Measurements from ENCODE around the gene NAB2. TPM values are rescaled to one million over a fixed set of nuclear protein-coding genes. Genes with fewer than 3 reads are reported as not detected.

NAB2 gene
- total RNA-seq, 1 experiment from 2014 or later: 17.4 TPM

DNA sequence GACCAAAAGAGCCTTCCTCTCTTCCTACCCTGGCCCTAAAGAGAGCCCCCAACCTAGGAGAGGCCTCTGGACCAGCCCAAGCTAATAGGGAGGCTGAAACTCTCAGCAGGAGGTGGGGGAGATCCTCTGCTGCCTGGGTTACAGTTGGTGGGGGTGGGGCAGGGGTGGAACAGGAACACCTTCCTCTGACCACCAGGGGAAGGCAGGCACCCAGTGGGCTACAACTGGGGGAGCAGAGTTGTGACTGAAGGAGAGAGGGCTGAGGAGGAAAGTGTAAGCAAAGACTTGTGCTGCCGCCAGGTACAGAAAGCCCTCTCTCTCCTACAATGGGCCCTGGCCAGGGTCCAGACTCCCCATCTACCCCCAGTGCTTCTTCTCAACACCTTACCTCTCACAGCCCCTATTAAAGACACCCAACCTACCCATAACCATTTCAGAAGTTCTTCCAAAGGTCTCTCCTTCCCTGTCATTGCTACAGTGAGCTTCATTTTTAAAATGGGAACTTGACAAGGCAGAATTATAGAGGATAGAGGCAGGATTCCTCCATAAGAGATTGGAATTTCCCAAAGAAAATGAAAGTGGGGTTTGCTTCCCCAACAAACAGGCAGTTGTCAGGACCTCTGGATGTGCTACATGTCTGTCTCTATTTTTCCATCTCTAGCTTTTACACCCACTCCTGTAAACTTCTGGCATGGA, 40.3 kb upstream of the NAB2 start:
- CTCF ChIA-PET: interaction anchor here (0.5 kb wide), 1 partner anchor 15 kb away, joined by 3 read pairs; no protein-coding TSS in a partner anchor
- Histone ChIP-seq H2AFZ (ENCODE audit: low read length) (no peak overlapping the region), H3K4me2 (ENCODE audit: low read length) (no peak overlapping the region), H3F3A (ENCODE audit: low read length, unreplicated experiment) (no peaks in the 10 kb centered on the region), H3K27me3 (ENCODE audit: low read length) (peaks cover 21% of the 10 kb centered on the region; the same call in 1 of the 2 replicates), H3K4me1 (ENCODE audit: insufficient read depth, low read length) (no peaks in the 10 kb centered on the region), H3K4me3 (ENCODE audit: low read length) (no peak overlapping the region), H4K20me1 (ENCODE audit: low read length) (no peaks in the 10 kb centered on the region), H3K9me2 (replicated peaks; ENCODE audit: low read length) (no peaks in the 10 kb centered on the region), H3K27ac (ENCODE audit: low read length) (no peak overlapping the region), H3K9me3 (ENCODE audit: low read length) (no peaks in the 10 kb centered on the region), H3K9ac (ENCODE audit: low read length) (no peak overlapping the region), H3K36me3 (ENCODE audit: low read depth, low read length) (no peaks in the 10 kb centered on the region), H3K79me2 (ENCODE audit: low read length) (no peaks in the 10 kb centered on the region)
- no peak for DNase-seq
- TF ChIP-seq, protein P1, sequence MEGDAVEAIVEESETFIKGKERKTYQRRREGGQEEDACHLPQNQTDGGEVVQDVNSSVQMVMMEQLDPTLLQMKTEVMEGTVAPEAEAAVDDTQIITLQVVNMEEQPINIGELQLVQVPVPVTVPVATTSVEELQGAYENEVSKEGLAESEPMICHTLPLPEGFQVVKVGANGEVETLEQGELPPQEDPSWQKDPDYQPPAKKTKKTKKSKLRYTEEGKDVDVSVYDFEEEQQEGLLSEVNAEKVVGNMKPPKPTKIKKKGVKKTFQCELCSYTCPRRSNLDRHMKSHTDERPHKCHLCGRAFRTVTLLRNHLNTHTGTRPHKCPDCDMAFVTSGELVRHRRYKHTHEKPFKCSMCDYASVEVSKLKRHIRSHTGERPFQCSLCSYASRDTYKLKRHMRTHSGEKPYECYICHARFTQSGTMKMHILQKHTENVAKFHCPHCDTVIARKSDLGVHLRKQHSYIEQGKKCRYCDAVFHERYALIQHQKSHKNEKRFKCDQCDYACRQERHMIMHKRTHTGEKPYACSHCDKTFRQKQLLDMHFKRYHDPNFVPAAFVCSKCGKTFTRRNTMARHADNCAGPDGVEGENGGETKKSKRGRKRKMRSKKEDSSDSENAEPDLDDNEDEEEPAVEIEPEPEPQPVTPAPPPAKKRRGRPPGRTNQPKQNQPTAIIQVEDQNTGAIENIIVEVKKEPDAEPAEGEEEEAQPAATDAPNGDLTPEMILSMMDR (conservative IDR thresholded peaks at IDR 0.05; ENCODE audit: low read depth, low read length): no peak
- TF ChIP-seq EZH2 (IDR thresholded peaks at IDR 0.05; ENCODE audit: low read length, unreplicated experiment): no peak
- TF ChIP-seq EZH2phosphoT487 (IDR thresholded peaks at IDR 0.05; ENCODE audit: borderline replicate concordance, low read length): no peak
- ATAC-seq: no peak
- intact Hi-C loops (cut with micrococcal nuclease): no loop called here
- BruUV-seq (replicated peaks): no TSS peak
- POLR2A ChIA-PET (ENCODE audit: unreplicated experiment): no interaction called here

DNA sequence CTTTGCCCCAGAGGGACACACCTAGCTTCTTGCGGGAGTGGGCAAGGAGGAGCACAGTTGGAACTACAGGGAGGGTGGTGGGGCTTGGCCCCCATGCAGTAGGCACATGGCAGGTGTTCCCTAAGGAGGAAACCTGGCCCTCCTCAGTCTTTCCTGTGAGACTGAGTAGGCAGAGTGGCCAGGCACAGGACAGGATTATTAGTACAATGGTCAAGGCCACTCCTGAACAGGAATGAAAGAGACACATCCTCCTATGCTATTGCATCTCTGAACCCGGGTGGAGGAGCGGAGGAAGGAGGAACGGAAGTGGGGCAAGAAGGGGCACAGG, 39.8 kb upstream of the NAB2 start:
- H3K4me2 ChIP-seq (ENCODE audit: low read length): no peak overlapping the region
- CTCF ChIA-PET: interaction anchor here (0.5 kb wide), 1 partner anchor 16 kb away, joined by 3 read pairs; no protein-coding TSS in a partner anchor
- POLR2A ChIA-PET (ENCODE audit: unreplicated experiment): no interaction called here
- no peak for DNase-seq
- H4K20me1 ChIP-seq (ENCODE audit: low read length): no peaks in the 10 kb centered on the region
- TF ChIP-seq EZH2phosphoT487 (IDR thresholded peaks at IDR 0.05; ENCODE audit: borderline replicate concordance, low read length) (no peak), EZH2 (IDR thresholded peaks at IDR 0.05; ENCODE audit: low read length, unreplicated experiment) (no peak)
- TF ChIP-seq, protein P1 (conservative IDR thresholded peaks at IDR 0.05; ENCODE audit: low read depth, low read length): no peak
- peaks cover 21% of the 10 kb centered on the region; the same call in 1 of the 2 replicates for H3K27me3 ChIP-seq (ENCODE audit: low read length)
- BruUV-seq (replicated peaks): no TSS peak
- H3K27ac ChIP-seq (ENCODE audit: low read length): no peak overlapping the region
- no peak for ATAC-seq
- H3K9ac ChIP-seq (ENCODE audit: low read length): no peak overlapping the region
- H3K36me3 ChIP-seq (ENCODE audit: low read depth, low read length): no peaks in the 10 kb centered on the region
- H3K9me2 ChIP-seq (replicated peaks; ENCODE audit: low read length): no peaks in the 10 kb centered on the region
- intact Hi-C loops (cut with micrococcal nuclease): no loop called here
- no peaks in the 10 kb centered on the region for H3K4me1 ChIP-seq (ENCODE audit: insufficient read depth, low read length)
- no peak overlapping the region for H2AFZ ChIP-seq (ENCODE audit: low read length)
- no peaks in the 10 kb centered on the region for H3K9me3 ChIP-seq (ENCODE audit: low read length)
- H3K4me3 ChIP-seq (ENCODE audit: low read length): no peak overlapping the region
- no peaks in the 10 kb centered on the region for H3K79me2 ChIP-seq (ENCODE audit: low read length)
- no peaks in the 10 kb centered on the region for H3F3A ChIP-seq (ENCODE audit: low read length, unreplicated experiment)

DNA sequence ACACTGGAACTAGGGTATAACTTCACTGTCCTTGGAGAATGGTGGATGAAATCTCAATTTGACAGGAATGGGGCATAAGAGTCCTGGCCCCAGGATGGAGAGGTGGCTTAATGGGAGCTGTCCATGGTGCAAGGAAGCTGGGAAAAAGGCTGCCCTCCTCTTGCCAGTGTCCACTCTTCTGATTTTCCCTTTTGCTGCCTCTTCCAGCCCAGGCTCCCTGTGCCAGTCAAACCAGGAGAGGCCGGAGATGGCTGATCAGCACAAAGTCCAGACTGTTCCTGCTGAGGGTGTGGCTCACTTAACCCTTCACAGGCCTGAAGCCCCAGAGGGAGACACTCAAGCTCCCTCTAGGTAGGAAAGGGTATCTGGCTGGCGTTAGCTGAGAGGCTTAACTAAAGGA, 39.0 kb upstream of the NAB2 start, which contains the start of gene MYO1A:
Gene MYO1A (minus strand): TSS at position 240 of the 400 bp plus-strand sequence. CDS start 1,806 bp downstream, outside the sequence.
- H3K4me1 ChIP-seq (ENCODE audit: insufficient read depth, low read length): no peaks in the 10 kb centered on the region
- ChIA-PET CTCF (no interaction called here), POLR2A (ENCODE audit: unreplicated experiment) (no interaction called here)
- ATAC-seq (no peak), DNase-seq (no peak)
- no peak within 1 kb of the TSS for H3K4me3 ChIP-seq (ENCODE audit: low read length)
- H3K9me2 ChIP-seq (replicated peaks; ENCODE audit: low read length): no peaks in the 10 kb centered on the region
- H3K4me2 ChIP-seq (ENCODE audit: low read length): no peak within 1 kb of the TSS
- no peak within 1 kb of the TSS for H3K9ac ChIP-seq (ENCODE audit: low read length)
- peaks cover 21% of the 10 kb centered on the region; the same call in 1 of the 2 replicates for H3K27me3 ChIP-seq (ENCODE audit: low read length)
- H3K36me3 ChIP-seq (ENCODE audit: low read depth, low read length): no peaks in the 10 kb centered on the region
- H3K27ac ChIP-seq (ENCODE audit: low read length): no peak within 1 kb of the TSS
- H2AFZ ChIP-seq (ENCODE audit: low read length): no peak within 1 kb of the TSS
- BruUV-seq (replicated peaks): no TSS peak
- H3F3A ChIP-seq (ENCODE audit: low read length, unreplicated experiment): no peaks in the 10 kb centered on the region
- H3K79me2 ChIP-seq (ENCODE audit: low read length): no peaks in the 10 kb centered on the region
- H3K9me3 ChIP-seq (ENCODE audit: low read length): no peaks in the 10 kb centered on the region
- H4K20me1 ChIP-seq (ENCODE audit: low read length): no peaks in the 10 kb centered on the region
- no peak for TF ChIP-seq EZH2 (IDR thresholded peaks at IDR 0.05; ENCODE audit: low read length, unreplicated experiment)
- TF ChIP-seq, protein P1 (conservative IDR thresholded peaks at IDR 0.05; ENCODE audit: low read depth, low read length): no peak
- no peak for TF ChIP-seq EZH2phosphoT487 (IDR thresholded peaks at IDR 0.05; ENCODE audit: borderline replicate concordance, low read length)
- intact Hi-C loops (cut with micrococcal nuclease): no loop called here
